ENCODE measurements around the gene MPL.

Gene MPL

GRCh38 chr1:43312212-43312623 is 25.4 kb upstream of the MPL start:
- no peak overlapping the region for H3K4me3 ChIP-seq (replicated peaks; ENCODE audit: low read depth, low read length)
- no peak for TF ChIP-seq CTCF (IDR thresholded peaks at IDR 0.05; ENCODE audit: low read depth, low read length, missing control alignments)

GRCh38 chr1:43312663-43313515 is 24.7 kb upstream of the MPL start:
- H3K4me3 ChIP-seq (replicated peaks; ENCODE audit: low read depth, low read length) = no peak overlapping the region
- no peak for TF ChIP-seq CTCF (IDR thresholded peaks at IDR 0.05; ENCODE audit: low read depth, low read length, missing control alignments)
- no peak for DNase-seq (ENCODE audit: extremely low read depth, low read depth)

More at GRCh38 chr1:43312212-43312623, 25.4 kb upstream of the MPL start:
- DNase-seq (ENCODE audit: extremely low read depth, low read depth) = no peak

- TF ChIP-seq CTCF (IDR thresholded peaks at IDR 0.05; ENCODE audit: low read depth, low read length, missing control alignments) = no peak
- DNase-seq (ENCODE audit: extremely low read depth, low read depth) = no peak
- H3K4me3 ChIP-seq (replicated peaks; ENCODE audit: low read depth, low read length) = no peak overlapping the region
These were observed 23.8 kb upstream of the MPL start for GRCh38 chr1:43313771-43314170.

- no peak overlapping the region for H3K4me3 ChIP-seq (replicated peaks; ENCODE audit: low read depth, low read length)
- no peak for DNase-seq (ENCODE audit: extremely low read depth, low read depth)
- no peak for TF ChIP-seq CTCF (IDR thresholded peaks at IDR 0.05; ENCODE audit: low read depth, low read length, missing control alignments)
These were observed 23.4 kb upstream of the MPL start for GRCh38 chr1:43314233-43314632.

- no peak for TF ChIP-seq CTCF (IDR thresholded peaks at IDR 0.05; ENCODE audit: low read depth, low read length, missing control alignments)
- DNase-seq (ENCODE audit: extremely low read depth, low read depth) = no peak
- H3K4me3 ChIP-seq (replicated peaks; ENCODE audit: low read depth, low read length) = no peak overlapping the region
These were observed 22.1 kb upstream of the MPL start for GRCh38 chr1:43315481-43315880.

- DNase-seq (ENCODE audit: extremely low read depth, low read depth) = no peak
- TF ChIP-seq CTCF (IDR thresholded peaks at IDR 0.05; ENCODE audit: low read depth, low read length, missing control alignments) = no peak
- H3K4me3 ChIP-seq (replicated peaks; ENCODE audit: low read depth, low read length) = no peak overlapping the region
These were observed 21.5 kb upstream of the MPL start for GRCh38 chr1:43315963-43316737.
